HFFc6 (cell line): ENCODE results near the gene CNBD2. TPM values are rescaled to one million over a fixed set of nuclear protein-coding genes. Genes with fewer than 3 reads are reported as not detected.
"Not testable (repeated sequence)": the region's sequence is repeated elsewhere in the genome, so short reads cannot be mapped to it uniquely, and the experiment has no call there.

ENCODE experiments used
- DNase-seq: peaks from one replicate; pipeline ENCODE4 v3.0.0-alpha.2; 2018
- H3K27ac Mint-ChIP-seq: 2 replicates; pipeline ENCODE4 v1.8.0; 2020; ENCODE audit warnings: mild to moderate bottlenecking, mixed read lengths
- H3K27me3 Mint-ChIP-seq: 2 replicates; pipeline ENCODE4 v1.8.0; 2021; ENCODE audit warnings: mild to moderate bottlenecking, moderate library complexity, mixed read lengths; ENCODE audit not compliant: insufficient read depth
- H3K36me3 Mint-ChIP-seq: 2 replicates; pipeline ENCODE4 v1.8.0; 2021; ENCODE audit warnings: low read depth, mixed read lengths
- H3K4me1 Mint-ChIP-seq: 2 replicates; pipeline ENCODE4 v1.8.0; 2020; ENCODE audit warnings: low read depth, mixed read lengths
- H3K4me3 Mint-ChIP-seq: 2 replicates; pipeline ENCODE4 v1.8.0; 2020; ENCODE audit warnings: mild to moderate bottlenecking, moderate library complexity, mixed read lengths
- H3K9me3 Mint-ChIP-seq: 2 replicates; pipeline ENCODE4 v1.8.0; 2020; ENCODE audit warnings: mild to moderate bottlenecking, mixed read lengths
- total RNA-seq, 6 experiments: library from RNA; stranded (reverse); fragmentation: NEBNext Ultra II Directional; extraction: Animal tissue kit (Norgen Biotek cat#: 25700); gene quantifications; 2 replicates in 1 of 6; 3 replicates in 5 of 6; pipeline ENCODE4 v1.2.3, GENCODE V29; 2021
- TF ChIP-seq, protein P1 (sequence below): fragments of 200-600 bp; sonication (generic); IDR thresholded peaks from 2 replicates; pipeline ENCODE4 v1.5.0; 2021; ENCODE audit warnings: antibody characterized with exemption, mild to moderate bottlenecking

The CNBD2 gene
- total RNA-seq, 6 experiments from 2014 or later, result 1.4 to 2.9 (median 2.3) TPM

- TF ChIP-seq, protein P1, sequence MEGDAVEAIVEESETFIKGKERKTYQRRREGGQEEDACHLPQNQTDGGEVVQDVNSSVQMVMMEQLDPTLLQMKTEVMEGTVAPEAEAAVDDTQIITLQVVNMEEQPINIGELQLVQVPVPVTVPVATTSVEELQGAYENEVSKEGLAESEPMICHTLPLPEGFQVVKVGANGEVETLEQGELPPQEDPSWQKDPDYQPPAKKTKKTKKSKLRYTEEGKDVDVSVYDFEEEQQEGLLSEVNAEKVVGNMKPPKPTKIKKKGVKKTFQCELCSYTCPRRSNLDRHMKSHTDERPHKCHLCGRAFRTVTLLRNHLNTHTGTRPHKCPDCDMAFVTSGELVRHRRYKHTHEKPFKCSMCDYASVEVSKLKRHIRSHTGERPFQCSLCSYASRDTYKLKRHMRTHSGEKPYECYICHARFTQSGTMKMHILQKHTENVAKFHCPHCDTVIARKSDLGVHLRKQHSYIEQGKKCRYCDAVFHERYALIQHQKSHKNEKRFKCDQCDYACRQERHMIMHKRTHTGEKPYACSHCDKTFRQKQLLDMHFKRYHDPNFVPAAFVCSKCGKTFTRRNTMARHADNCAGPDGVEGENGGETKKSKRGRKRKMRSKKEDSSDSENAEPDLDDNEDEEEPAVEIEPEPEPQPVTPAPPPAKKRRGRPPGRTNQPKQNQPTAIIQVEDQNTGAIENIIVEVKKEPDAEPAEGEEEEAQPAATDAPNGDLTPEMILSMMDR, result no peak
- H3K9me3 Mint-ChIP-seq, result no peaks in the 10 kb centered on the region
These were observed 83.1 kb downstream of the CNBD2 start for GRCh38 chr20:36051318-36052116.

GRCh38 chr20:36052117-36052513 is 83.7 kb downstream of the CNBD2 start:
- Mint-ChIP-seq H3K36me3 (peaks cover 28% of the 10 kb centered on the region), H3K4me1 (peaks cover 47% of the 10 kb centered on the region), H3K27me3 (peaks cover 1% of the 10 kb centered on the region), H3K4me3 (no peak overlapping the region), H3K9me3 (no peaks in the 10 kb centered on the region), H3K27ac (no peak overlapping the region)
- TF ChIP-seq, protein P1, result no peak
- DNase-seq, result no peak

More at GRCh38 chr20:36051318-36052116, 83.1 kb downstream of the CNBD2 start:
- Mint-ChIP-seq H3K36me3 (peaks cover 29% of the 10 kb centered on the region), H3K4me3 (peak overlapping the region; percentile 98), H3K27ac (peak overlapping the region; percentile 89), H3K27me3 (peaks cover 1% of the 10 kb centered on the region), H3K4me1 (peaks cover 50% of the 10 kb centered on the region)
- no peak for DNase-seq

GRCh38 chr20:36053863-36054518 is 85.6 kb downstream of the CNBD2 start:
- peak; percentile 17 for DNase-seq
- H3K27ac Mint-ChIP-seq, H3K27me3 Mint-ChIP-seq, H3K9me3 Mint-ChIP-seq, H3K4me3 Mint-ChIP-seq: not testable (repeated sequence)
- Mint-ChIP-seq H3K36me3 (peaks cover 12% of the 10 kb centered on the region), H3K4me1 (peaks cover 29% of the 10 kb centered on the region)

GRCh38 chr20:36055145-36055544 is 86.8 kb downstream of the CNBD2 start:
- no peak overlapping the region for H3K27ac Mint-ChIP-seq
- H3K36me3 Mint-ChIP-seq, result peaks cover under 1% of the 10 kb centered on the region; the same call in 1 of the 2 replicates
- H3K27me3 Mint-ChIP-seq, result no peaks in the 10 kb centered on the region; the same call in 1 of the 2 replicates
- DNase-seq, result no peak
- peaks cover 27% of the 10 kb centered on the region for H3K4me1 Mint-ChIP-seq
- no peak overlapping the region for H3K4me3 Mint-ChIP-seq
- TF ChIP-seq, protein P1, result no peak
- H3K9me3 Mint-ChIP-seq, result no peaks in the 10 kb centered on the region

DNA sequence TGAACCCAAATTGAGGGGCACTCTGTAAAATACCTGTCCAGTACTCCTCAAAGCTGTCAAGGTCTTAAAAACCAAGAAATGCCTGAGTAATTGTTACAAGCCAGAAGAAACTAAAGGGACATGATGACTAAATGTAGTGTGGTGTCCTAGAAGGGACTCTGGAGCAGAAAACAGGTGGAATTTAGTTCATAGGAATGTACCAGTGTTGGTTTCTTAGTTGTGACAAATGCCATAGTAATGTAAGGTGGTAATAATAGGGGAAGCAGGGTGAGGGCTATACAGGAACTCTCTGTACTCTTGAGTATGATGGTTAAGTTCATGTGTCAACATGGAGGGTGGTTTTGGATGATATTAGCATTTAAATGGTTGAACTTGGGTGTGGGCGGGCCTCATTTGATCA is 92.3 kb downstream of the CNBD2 start:
- no peak overlapping the region for H3K4me3 Mint-ChIP-seq
- peaks cover 26% of the 10 kb centered on the region for H3K4me1 Mint-ChIP-seq
- TF ChIP-seq, protein P1, result no peak
- no peak for DNase-seq
- H3K27me3 Mint-ChIP-seq, result no peaks in the 10 kb centered on the region
- no peak overlapping the region for H3K27ac Mint-ChIP-seq
- H3K36me3 Mint-ChIP-seq, result no peaks in the 10 kb centered on the region
- no peaks in the 10 kb centered on the region for H3K9me3 Mint-ChIP-seq

GRCh38 chr20:36061754-36062153 is 93.4 kb downstream of the CNBD2 start:
- DNase-seq, result no peak
- H3K4me1 Mint-ChIP-seq, result peaks cover 26% of the 10 kb centered on the region
- no peak overlapping the region for H3K27ac Mint-ChIP-seq
- no peak overlapping the region for H3K4me3 Mint-ChIP-seq
- H3K36me3 Mint-ChIP-seq, result no peaks in the 10 kb centered on the region
- no peaks in the 10 kb centered on the region for H3K27me3 Mint-ChIP-seq
- TF ChIP-seq, protein P1, result no peak
- H3K9me3 Mint-ChIP-seq, result no peaks in the 10 kb centered on the region
